ENCODE results near the gene HOXD10.

The HOXD10 gene

GRCh38 chr2:176115883-176116813 is at the start of gene HOXD10:
Gene HOXD10 (plus strand): TSS chr2:176116778. CDS start chr2:176116834, 56 bp downstream.
- TF ChIP-seq CREB1 (IDR thresholded peaks at IDR 0.05; ENCODE audit: low read depth) (no peak), TEAD4 (IDR thresholded peaks at IDR 0.05) (no peak), ZBTB7A (IDR thresholded peaks at IDR 0.05; ENCODE audit: low read depth) (no peak), TCF12 (IDR thresholded peaks at IDR 0.05; ENCODE audit: low read depth) (no peak), USF1 (IDR thresholded peaks at IDR 0.05) (no peak), REST (IDR thresholded peaks at IDR 0.05; ENCODE audit: low read depth) (no peak), EGR1 (IDR thresholded peaks at IDR 0.05) (no peak), EP300 (IDR thresholded peaks at IDR 0.05; ENCODE audit: borderline replicate concordance) (no peak), YY1 (IDR thresholded peaks at IDR 0.05; ENCODE audit: low read depth) (no peak), CEBPB (IDR thresholded peaks at IDR 0.05) (no peak), MAX (IDR thresholded peaks at IDR 0.05) (no peak), RAD21 (IDR thresholded peaks at IDR 0.05; ENCODE audit: low read depth) (no peak)

GRCh38 chr2:176067589-176068418 is 48.8 kb upstream of the HOXD10 start:
- no peak for TF ChIP-seq CEBPB (IDR thresholded peaks at IDR 0.05)
- TF ChIP-seq CREB1 (IDR thresholded peaks at IDR 0.05; ENCODE audit: low read depth), result no peak
- no peak for TF ChIP-seq RAD21 (IDR thresholded peaks at IDR 0.05; ENCODE audit: low read depth)
- TF ChIP-seq YY1 (IDR thresholded peaks at IDR 0.05; ENCODE audit: low read depth), result no peak
- TF ChIP-seq TEAD4 (IDR thresholded peaks at IDR 0.05), result no peak
- TF ChIP-seq EP300 (IDR thresholded peaks at IDR 0.05; ENCODE audit: borderline replicate concordance), result no peak
- TF ChIP-seq EGR1 (IDR thresholded peaks at IDR 0.05), result no peak
- no peak for TF ChIP-seq ZBTB7A (IDR thresholded peaks at IDR 0.05; ENCODE audit: low read depth)
- no peak for TF ChIP-seq MAX (IDR thresholded peaks at IDR 0.05)
- no peak for TF ChIP-seq TCF12 (IDR thresholded peaks at IDR 0.05; ENCODE audit: low read depth)
- TF ChIP-seq NFIC (IDR thresholded peaks at IDR 0.05), result no peak
- no peak for TF ChIP-seq TAF1 (IDR thresholded peaks at IDR 0.05; ENCODE audit: low read depth)
- TF ChIP-seq USF1 (IDR thresholded peaks at IDR 0.05), result no peak
- no peak for TF ChIP-seq FOXM1 (IDR thresholded peaks at IDR 0.05; ENCODE audit: borderline replicate concordance, low read depth)
- TF ChIP-seq REST (IDR thresholded peaks at IDR 0.05; ENCODE audit: low read depth), result no peak

GRCh38 chr2:176068419-176068832 is 48.2 kb upstream of the HOXD10 start:
- no peak for TF ChIP-seq TEAD4 (IDR thresholded peaks at IDR 0.05)
- TF ChIP-seq EP300 (IDR thresholded peaks at IDR 0.05; ENCODE audit: borderline replicate concordance), result no peak
- no peak for TF ChIP-seq TAF1 (IDR thresholded peaks at IDR 0.05; ENCODE audit: low read depth)
- no peak for TF ChIP-seq RAD21 (IDR thresholded peaks at IDR 0.05; ENCODE audit: low read depth)
- TF ChIP-seq NFIC (IDR thresholded peaks at IDR 0.05), result no peak

- TF ChIP-seq MAX (IDR thresholded peaks at IDR 0.05) (no peak), NFIC (IDR thresholded peaks at IDR 0.05) (no peak), TCF12 (IDR thresholded peaks at IDR 0.05; ENCODE audit: low read depth) (no peak)
Measured at GRCh38 chr2:176071330-176072291, 45.0 kb upstream of the HOXD10 start.
